HCT116 (cell line): ENCODE results near the gene EPHB3.

Source experiments
- EZH2 ChIP-seq: fragments of 200-600 bp; sonication (generic); IDR thresholded peaks from 2 replicates; pipeline ENCODE4 v1.6.1; 2017; ENCODE audit warnings: antibody characterized with exemption, mixed run types
- EZH2phosphoT487 ChIP-seq: fragments of 200-600 bp; IDR thresholded peaks from 2 replicates; pipeline ENCODE4 v1.6.1; 2018; ENCODE audit warnings: antibody characterized with exemption, borderline replicate concordance
- POLR2A ChIP-seq: IDR thresholded peaks from 2 replicates; pipeline ENCODE4 v1.7.0; 2011; ENCODE audit warnings: borderline replicate concordance; ENCODE audit not compliant: insufficient read depth, insufficient read length; ENCODE audit errors: extremely low read depth
- POLR2AphosphoS5 ChIP-seq: IDR thresholded peaks from 2 replicates; pipeline ENCODE4 v1.6.1; 2011; ENCODE audit warnings: mild to moderate bottlenecking, low read depth, low read length, moderate library complexity
- RAD21 ChIP-seq: IDR thresholded peaks from 2 replicates; pipeline ENCODE4 v1.6.1; 2012; ENCODE audit warnings: low read depth, mild to moderate bottlenecking
- SIN3A ChIP-seq: IDR thresholded peaks from 2 replicates; pipeline ENCODE4 v1.6.1; 2012; ENCODE audit warnings: low read depth
- SP1 ChIP-seq: IDR thresholded peaks from 2 replicates; pipeline ENCODE4 v1.6.1; 2012; ENCODE audit warnings: low read depth
- TCF7L2 ChIP-seq: IDR thresholded peaks from 2 replicates; pipeline ENCODE4 v1.7.0; 2011; ENCODE audit warnings: borderline replicate concordance, inconsistent platforms; ENCODE audit not compliant: insufficient read depth, insufficient read length; ENCODE audit errors: extremely low read depth
- ZNF274 ChIP-seq: fragments of 200-500 bp; sonication (Bioruptor generic); IDR thresholded peaks from 2 replicates; pipeline ENCODE4 v1.6.1; 2014; ENCODE audit warnings: mild to moderate bottlenecking, low read depth, low read length, inconsistent platforms
- TF ChIP-seq, protein P1 (sequence below), 3 experiments: fragments of 200-600 bp in 1 of 3; sonication (generic) in 1 of 3; IDR thresholded peaks in 2 of 3; conservative IDR thresholded peaks in 1 of 3; 2 replicates each; pipeline ENCODE4 v1.5.1; 2012 to 2017; ENCODE audit warnings: low read depth in 2 of 3, low read length in 2 of 3, antibody characterized with exemption in 1 of 3, borderline replicate concordance in 1 of 3, control low read depth in 1 of 3, mild to moderate bottlenecking in 1 of 3, mixed read lengths in 1 of 3, mixed run types in 1 of 3, moderate library complexity in 1 of 3; ENCODE audit not compliant: insufficient read depth in 1 of 3

DNA sequence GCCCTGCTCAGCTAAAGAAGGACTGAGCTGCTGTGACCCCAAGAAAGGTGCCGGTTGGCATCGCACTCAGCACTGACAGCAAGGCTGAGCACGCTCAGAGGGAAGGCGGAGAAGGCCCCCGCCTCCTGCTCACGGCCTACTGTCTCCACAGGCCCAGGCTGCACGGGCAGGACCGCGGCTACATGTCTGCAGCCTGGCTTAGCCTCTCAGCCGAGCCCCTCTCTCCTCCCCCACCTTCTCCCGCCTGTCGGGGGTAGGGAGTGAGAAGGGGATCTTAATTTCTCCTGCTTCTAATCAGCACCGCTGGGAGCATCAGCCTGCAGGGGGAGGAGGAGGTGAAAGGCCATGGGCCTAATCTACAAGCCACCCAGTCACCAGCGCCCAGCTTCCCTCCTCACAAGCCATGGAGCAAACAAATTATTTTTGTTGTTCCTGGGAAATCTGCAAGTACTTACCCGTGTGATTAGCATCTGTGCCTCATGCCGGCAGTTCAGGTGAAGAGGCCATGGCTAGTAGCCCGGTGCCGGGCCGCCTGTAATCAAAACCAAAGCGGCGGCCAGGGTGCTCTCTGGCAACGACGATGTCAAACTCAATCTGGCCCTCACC, 68.1 kb downstream of the EPHB3 start:
- TF ChIP-seq, protein P1, sequence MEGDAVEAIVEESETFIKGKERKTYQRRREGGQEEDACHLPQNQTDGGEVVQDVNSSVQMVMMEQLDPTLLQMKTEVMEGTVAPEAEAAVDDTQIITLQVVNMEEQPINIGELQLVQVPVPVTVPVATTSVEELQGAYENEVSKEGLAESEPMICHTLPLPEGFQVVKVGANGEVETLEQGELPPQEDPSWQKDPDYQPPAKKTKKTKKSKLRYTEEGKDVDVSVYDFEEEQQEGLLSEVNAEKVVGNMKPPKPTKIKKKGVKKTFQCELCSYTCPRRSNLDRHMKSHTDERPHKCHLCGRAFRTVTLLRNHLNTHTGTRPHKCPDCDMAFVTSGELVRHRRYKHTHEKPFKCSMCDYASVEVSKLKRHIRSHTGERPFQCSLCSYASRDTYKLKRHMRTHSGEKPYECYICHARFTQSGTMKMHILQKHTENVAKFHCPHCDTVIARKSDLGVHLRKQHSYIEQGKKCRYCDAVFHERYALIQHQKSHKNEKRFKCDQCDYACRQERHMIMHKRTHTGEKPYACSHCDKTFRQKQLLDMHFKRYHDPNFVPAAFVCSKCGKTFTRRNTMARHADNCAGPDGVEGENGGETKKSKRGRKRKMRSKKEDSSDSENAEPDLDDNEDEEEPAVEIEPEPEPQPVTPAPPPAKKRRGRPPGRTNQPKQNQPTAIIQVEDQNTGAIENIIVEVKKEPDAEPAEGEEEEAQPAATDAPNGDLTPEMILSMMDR (IDR thresholded peaks at IDR 0.05 in 2 of 3, conservative IDR thresholded peaks at IDR 0.05 in 1 of 3; ENCODE audit: borderline replicate concordance in 1 of 3, insufficient read depth in 1 of 3, low read depth in 2 of 3, low read length in 2 of 3), result no peak
- TF ChIP-seq EZH2, result no peak
- TF ChIP-seq POLR2A, result no peak
- no peak for TF ChIP-seq POLR2AphosphoS5
- no peak for TF ChIP-seq SIN3A
- TF ChIP-seq EZH2phosphoT487, result no peak
- no peak for TF ChIP-seq ZNF274
- TF ChIP-seq RAD21, result no peak
- no peak for TF ChIP-seq TCF7L2
- no peak for TF ChIP-seq SP1
